Activated CD4-positive, alpha-beta T cell treated with anti-CD3 and anti-CD28 coated beads for 1 hour (primary cell): ENCODE data around the gene EPS15.

Experiments used
- DNase-seq: peaks from one replicate; pipeline ENCODE4 v3.0.0-alpha.2; 2020

The EPS15 gene

DNA sequence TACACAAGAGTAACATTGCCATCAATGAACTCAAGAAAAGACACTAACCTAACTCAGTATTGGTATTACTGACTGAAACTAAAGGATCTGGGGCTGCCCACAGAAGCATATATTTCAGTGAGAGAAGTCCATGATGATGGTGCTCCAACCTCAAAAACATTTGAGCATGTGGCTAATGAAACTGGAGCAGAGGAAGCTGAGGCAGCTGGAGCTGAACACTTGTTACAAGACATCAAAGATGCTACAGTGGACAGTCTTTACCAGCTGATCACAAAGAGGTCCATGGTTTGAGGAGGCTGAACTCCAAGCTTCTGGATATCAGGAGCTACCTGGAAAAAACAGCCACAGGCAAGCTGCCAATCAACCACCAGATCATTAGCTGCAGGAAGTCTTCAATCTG, 146.5 kb downstream of the EPS15 start:
- DNase-seq = no peak

DNA sequence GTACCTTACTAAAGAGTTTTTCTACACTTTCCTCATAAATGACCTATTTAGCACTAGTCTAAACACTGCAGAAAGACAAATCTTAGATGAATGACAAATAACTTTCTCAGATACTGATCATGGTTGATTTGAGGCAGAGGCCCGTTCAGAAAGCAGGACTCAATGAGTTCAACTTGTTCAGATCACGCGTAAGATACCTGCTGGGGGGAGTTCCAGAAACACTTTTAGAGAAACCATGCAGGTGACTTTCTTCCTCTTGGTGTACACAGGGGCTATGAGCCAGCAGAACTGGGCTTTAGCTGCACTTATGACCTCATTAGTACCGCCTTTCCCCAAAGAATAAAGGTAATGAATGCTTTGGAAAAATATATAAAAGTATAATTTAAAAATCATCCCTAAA, 149.9 kb downstream of the EPS15 start:
- no peak for DNase-seq

- DNase-seq = no peak
These were observed 153.3 kb downstream of the EPS15 start for GRCh38 chr1:51365774-51366173.

- DNase-seq = no peak
These were observed 159.2 kb downstream of the EPS15 start for GRCh38 chr1:51359879-51360278.

GRCh38 chr1:51355382-51355781, 163.7 kb downstream of the EPS15 start:
- no peak for DNase-seq

GRCh38 chr1:51354416-51354815, 164.7 kb downstream of the EPS15 start:
- no peak for DNase-seq

GRCh38 chr1:51351907-51352306, 167.2 kb downstream of the EPS15 start:
- DNase-seq = no peak

GRCh38 chr1:51349862-51350261, 169.2 kb downstream of the EPS15 start:
- no peak for DNase-seq

GRCh38 chr1:51348147-51348527, 170.9 kb downstream of the EPS15 start:
- DNase-seq = no peak

DNA sequence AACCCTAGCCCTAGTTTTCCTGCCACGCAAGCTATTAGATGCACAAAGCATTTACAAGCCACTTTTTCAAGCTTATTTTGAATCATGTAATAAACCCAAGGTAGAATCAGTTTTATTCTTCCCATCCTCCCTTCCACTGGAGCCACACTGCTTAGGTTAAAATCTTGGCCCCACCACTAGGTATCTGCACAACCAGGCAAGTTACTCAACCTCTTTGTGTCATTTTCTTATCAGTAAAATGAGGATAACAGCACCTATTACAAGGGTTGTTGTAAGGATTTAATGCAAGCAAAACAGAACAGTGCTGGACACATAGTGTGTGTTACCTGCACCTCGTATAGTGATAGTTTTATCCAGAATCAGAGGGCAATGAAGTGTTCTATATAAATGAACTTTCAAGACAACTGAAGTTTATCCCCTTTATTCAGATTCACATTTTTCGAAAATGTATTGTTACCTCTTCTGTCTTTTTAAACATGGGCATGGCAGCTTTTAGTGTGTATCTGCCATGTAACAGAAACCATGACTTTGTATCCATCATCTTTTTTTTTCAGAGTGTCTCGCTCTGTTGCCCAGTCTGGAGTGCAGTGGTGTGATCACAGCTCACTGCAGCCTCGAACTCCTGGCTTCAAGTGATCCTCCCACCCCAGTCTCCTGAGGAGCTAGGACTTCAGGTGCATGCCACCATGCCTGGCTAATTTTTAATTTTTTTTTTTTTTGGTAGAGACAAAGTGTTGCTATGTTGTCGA, 171.5 kb downstream of the EPS15 start:
- DNase-seq = no peak

DNA sequence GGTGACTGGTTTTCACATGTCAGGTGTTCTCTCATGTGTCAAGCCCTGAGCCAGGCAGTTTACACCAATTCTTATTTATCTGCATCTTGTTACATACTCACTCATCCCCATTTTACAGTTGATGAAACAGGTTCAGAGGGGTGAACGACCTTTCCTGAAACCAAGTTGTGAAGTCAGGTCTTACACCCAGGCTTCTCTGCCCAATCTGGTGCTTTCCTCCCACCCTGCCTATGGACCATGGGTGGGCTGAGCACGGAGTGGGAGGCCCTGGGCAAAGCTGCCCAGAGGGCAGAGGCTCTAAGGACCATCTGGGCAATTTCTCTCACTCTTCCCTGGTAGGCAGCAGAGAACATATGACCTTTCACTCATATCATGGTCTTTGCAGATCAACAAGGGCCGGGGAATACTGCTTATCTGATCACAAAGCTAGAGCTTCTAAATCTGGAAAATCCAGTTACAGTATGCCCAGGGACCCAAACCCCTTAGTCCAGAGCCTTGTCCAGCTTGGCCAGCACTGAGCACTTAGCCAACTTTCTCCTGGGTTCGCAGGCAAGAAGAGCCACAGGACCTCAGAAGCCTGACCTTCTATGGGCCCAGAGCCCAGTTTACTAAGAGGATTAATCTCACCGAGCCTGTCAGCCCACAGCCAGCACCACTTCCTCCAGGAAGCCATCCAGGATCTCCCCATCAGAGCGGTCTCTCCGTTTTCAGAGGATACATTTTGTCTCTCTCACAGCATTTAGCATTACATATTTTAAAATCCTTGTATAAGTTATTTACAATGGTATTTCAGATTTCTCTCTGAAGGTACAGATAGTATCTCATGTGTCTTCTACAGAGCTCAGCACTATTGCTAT, 172.8 kb downstream of the EPS15 start:
- no peak for DNase-seq

DNA sequence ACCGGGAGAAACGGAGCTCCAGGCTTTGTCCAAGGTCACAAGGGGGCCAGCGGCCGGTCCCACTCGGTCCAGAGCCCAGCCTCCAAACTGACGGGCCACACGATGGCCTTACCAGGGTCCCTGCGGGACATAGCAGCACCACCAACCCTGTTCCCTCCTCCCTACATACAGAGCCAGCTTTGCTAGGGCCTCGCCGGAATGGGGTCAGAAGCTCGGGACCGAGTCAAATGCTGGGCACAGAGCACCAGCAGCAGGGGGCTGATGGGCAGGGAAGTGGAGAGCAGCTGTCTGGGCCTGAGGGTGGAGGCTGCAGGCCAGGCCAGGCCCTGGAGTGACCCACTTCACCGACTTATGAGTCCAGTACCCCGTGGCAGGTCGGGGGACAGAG, 173.8 kb downstream of the EPS15 start:
- DNase-seq = no peak

DNA sequence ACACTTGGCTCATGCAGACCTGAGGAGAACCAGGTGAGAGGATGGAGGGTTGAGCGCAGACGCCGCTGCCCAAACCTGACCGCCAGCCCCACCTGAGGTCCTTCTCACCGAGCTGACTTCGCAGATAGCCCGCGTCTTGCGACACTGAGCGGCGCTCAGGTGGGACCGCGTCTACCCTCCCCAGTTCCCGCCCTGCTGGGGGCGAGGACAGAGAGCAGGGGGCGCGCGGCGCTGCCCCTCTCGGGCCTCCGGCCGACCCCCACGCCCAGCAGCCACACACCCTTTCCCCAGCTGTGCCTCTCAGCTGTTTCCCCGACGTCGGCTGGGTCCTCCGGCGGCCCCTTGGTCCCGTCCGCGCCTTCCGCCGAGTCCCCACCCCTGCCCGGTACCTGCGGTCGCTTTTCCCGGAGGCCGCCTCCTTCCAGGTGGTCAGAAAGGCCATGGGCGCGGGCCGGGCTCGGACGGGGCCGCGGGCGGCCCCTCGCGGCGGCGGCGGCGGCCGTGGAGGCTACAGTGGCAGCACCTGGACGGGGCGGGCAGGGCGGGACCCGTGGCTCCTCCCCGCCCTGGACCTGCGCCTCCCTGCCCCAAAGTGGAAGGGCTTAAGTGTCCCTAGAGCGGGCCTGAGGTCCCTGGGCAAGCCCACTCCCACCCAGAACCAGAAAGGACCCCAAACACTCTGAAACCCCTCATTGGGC, 174.3 kb downstream of the EPS15 start:
- no peak for DNase-seq

DNA sequence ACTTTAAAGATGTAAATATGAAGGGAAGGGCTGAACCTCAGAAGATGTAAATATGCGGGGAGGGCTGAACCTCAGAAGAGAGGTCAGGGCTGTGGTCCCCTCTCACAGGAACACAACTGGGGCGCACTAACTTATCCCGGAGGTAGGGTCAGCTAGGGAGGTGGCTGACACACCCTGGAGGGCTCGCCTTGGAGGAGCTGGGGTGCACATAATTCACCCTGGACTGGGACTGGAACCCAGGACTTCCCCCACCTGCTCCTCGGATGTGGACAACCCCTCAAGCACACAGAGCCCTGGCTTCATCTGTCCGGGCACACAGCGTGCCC, 174.8 kb downstream of the EPS15 start:
- no peak for DNase-seq

GRCh38 chr1:51343624-51344023, 175.4 kb downstream of the EPS15 start:
- no peak for DNase-seq

- no peak for DNase-seq
These were observed 176.4 kb downstream of the EPS15 start for GRCh38 chr1:51342591-51343206.

DNA sequence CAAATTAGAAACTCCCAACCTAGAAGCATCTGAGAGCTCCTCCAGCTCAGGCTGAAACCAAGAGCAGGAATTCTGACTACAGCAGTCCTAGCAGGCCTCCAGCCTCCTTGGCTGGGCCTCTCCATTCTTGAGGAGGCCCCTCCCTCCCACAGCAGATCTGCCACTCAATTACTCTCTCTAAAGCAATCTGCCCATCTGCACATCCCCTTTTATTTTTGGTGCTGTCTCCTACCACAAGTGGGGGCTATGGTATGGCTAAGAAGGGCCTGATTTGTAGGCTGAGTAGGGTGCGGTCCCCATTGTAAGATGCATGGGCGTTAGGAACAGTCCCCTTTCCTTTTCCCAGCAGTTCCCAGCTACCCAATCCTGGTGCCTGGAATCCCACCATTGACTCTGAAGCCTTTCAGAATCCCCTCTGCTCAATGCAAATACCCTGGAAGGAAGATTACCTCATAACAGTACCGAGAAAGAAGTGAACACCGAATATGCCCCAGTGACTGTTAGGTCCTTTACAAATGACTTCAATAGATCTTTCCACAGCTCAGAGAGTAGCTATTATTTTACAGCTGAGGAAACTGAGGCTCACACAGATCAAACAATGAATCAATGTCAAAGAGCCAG, 177.1 kb downstream of the EPS15 start:
- no peak for DNase-seq

- DNase-seq = no peak
These were observed 178.7 kb downstream of the EPS15 start for GRCh38 chr1:51340380-51340779.

DNA sequence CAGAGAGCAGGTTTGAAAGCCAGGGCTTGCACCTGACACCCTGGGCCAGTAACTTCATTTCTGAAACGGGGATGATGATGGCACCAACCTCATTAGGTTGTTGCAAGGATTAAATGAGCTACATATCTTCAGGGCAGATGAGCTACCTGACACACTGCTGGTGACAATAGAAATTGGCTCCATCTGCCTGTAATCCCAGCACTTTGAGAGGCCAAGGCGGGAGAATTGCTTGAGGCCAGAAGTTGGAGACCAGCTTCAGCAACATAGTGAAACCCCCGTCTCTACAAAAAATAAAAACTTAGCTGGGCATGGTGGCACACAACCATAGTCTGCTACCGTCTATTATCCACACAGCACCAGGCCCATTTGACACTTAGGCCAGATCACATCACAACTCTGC, 182.4 kb downstream of the EPS15 start:
- no peak for DNase-seq

DNA sequence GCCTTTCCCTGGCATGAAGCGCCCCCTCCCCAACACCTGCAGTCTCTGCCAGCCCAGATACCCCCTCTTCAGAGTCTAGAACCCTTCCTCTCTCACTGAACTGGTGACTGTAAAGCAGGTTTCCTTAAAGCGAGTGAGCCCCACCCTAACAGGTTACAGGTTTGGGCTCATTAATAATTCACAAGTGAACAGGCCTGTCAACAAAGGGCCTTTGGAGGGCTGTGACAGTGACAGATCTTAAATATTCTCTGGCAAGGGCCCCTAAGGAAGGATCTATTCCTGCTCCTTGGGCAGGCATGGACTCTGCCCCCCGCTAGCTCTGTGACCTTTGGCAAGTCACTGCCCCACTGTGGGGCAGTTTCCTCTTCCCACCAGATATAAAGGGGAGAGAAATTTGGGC, 183.1 kb downstream of the EPS15 start:
- no peak for DNase-seq

GRCh38 chr1:51331206-51332100, 187.6 kb downstream of the EPS15 start:
- no peak for DNase-seq
